COR-L47 (cell line): ENCODE data around the gene WIZ.

ENCODE experiments used
- DNase-seq: peaks from one replicate; lab custom pipeline; 2025; lab: John Stamatoyannopoulos, UW

Gene WIZ

GRCh38 chr19:15464394-15465385 lies 14.9 kb upstream of the WIZ start, which contains the start of gene RASAL3:
TSS of gene RASAL3 (minus strand) at chr19:15464544. CDS start at chr19:15464358, 186 bp downstream.
- DNase-seq = no peak

GRCh38 chr19:15463861-15464371 lies 14.2 kb upstream of the WIZ start:
- no peak for DNase-seq

- DNase-seq = no peak
These were observed 11.9 kb upstream of the WIZ start for GRCh38 chr19:15461694-15462093.

GRCh38 chr19:15457701-15458484 lies 8.1 kb upstream of the WIZ start:
- no peak for DNase-seq

GRCh38 chr19:15456871-15457700 lies 7.3 kb upstream of the WIZ start:
- DNase-seq = no peak

GRCh38 chr19:15456441-15456840 lies 6.7 kb upstream of the WIZ start:
- no peak for DNase-seq

- no peak for DNase-seq
These were observed 6.2 kb upstream of the WIZ start for GRCh38 chr19:15455996-15456395.

- DNase-seq = no peak
These were observed 4.4 kb upstream of the WIZ start for GRCh38 chr19:15453906-15454860.

- DNase-seq = no peak
These were observed 3.4 kb upstream of the WIZ start for GRCh38 chr19:15453091-15453578.

GRCh38 chr19:15452111-15453047 lies 2.6 kb upstream of the WIZ start:
- DNase-seq = no peak

- DNase-seq = no peak
These were observed 753 bp upstream of the WIZ start for GRCh38 chr19:15450528-15450890.

- DNase-seq = no peak
These were observed 757 bp downstream of the WIZ start for GRCh38 chr19:15448778-15449619.

- DNase-seq = no peak
These were observed 1.5 kb downstream of the WIZ start for GRCh38 chr19:15448044-15448777.

- no peak for DNase-seq
These were observed 2.7 kb downstream of the WIZ start for GRCh38 chr19:15447057-15447456.

GRCh38 chr19:15445807-15446376 lies 3.9 kb downstream of the WIZ start:
- no peak for DNase-seq

- no peak for DNase-seq
These were observed 4.5 kb downstream of the WIZ start for GRCh38 chr19:15445227-15445605.

GRCh38 chr19:15444505-15445226 lies 5.1 kb downstream of the WIZ start:
- DNase-seq = no peak
